Fibroblast of skin of right biceps (primary cell): ENCODE data around the gene AHDC1.
A peak's percentile ranks its signal among the peaks of the same experiment; 100 is the strongest.
"Not testable (repeated sequence)": the region's sequence is repeated elsewhere in the genome, so short reads cannot be mapped to it uniquely, and the experiment has no call there.

Experiments used
- DNase-seq: peaks from one replicate; pipeline ENCODE4 v3.0.0-alpha.2; 2013

The AHDC1 gene

DNA sequence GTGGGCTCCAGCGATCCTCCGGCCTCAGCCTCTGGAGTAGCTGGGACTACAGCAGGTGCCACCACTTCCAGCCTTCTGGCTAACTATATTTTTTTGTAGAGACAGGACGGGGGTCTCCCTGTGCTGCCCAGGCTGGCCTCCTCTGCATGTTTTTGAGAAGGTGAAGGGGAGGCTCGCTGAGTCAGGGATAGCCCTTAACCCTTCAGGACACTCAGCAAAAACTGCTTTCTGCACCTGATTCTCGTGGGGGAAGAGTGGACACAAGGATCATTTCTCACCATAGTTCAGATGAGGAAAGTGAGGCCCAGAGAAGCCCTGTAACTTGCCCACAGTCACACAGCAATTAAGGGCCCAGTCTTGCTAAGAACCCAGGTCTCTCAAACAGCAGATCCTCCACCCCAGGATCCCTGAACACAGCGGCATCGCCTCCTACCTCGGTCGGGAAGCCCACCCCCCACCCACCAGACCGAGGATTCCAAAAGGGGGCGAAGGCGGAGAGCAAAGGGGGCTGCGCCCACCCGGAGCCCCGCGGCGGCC is 29.8 kb upstream of the AHDC1 start:
- DNase-seq, result no peak

DNA sequence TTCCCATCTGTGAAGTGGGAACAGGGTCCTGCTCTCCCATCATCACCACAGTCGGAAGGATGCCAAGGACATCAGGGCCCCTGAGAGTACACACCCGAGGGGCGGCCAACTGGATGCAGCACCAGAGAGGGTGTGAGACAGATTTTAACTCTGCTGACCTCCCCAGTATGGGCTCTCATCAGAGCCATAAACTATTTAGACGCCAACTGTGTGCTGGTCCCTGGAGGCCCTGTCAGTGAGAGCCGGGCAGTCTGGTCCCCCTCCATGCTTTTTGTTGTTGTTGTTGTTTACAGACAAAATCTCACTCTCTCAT is 29.3 kb upstream of the AHDC1 start:
- DNase-seq, result no peak

DNA sequence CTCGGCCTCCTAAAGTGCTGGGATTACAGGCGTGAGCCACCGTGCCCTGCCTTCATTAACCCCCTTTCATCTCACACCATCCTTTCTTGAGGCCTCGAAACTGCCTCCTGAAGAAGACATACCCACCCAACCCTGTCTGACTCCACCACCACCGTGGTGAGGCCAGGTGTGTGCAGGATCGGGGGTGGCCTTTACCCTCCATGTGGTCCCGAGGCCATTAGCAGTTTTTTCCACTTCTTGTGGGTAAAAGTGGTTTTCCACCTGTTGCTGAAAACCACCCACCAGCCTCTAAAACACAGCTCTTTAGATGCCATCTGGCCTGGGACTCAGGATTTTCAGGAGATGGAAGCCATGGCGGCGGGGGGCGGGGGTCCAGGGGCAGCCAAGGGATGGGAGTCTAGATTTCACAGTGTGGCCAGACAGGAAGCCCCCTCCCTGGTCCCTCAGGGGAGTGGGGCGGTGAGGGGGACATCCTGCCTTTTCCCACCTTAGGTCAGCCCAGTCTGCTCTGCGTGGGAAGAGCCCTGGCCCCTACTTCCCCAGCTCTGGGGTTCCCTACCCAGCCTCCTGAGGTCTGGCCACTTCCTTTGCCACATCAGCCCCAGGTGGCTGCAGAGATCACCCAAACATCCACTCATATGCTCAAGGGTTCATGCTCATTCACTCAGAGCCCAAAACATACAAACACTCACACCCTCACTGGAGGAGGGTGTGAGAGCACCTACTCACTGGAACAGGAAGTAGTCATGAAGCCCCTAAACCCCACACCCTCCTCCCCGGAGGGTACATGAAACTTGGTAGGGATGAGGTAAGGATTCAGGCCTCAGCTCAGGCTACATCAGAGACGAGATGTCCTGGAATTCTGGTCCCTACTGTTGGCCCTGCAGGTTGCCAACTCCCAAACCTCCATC is 28.7 kb upstream of the AHDC1 start:
- no peak for DNase-seq

DNA sequence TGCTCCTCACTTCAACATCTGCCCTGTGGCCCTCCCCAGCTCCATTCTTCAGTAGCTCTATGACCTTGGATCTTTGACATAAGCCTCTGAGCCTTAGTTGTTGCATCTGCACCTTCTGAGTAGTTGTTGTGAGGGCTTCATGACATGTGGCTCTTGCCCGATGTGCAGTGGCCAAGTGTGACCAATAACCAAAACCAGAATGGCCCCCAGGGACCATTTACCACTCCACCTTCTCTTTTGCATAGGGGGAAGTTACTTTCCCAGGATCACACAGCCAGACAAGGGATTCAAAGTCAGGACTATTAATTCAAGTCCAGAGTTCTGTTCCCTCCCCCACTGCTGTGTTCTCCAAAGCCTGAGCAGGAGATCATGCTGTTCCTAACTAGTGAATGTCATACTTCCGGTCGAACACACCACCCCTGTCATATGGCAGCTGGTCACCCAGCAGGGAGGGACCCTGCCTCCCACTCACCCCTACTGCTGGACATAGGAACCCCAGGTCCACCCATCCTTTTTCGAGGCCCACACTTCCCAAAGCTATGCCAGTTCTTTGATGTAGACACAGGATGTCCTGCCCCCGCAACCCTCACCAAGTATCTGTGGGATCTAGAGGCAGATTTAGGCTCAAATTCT is 27.0 kb upstream of the AHDC1 start:
- no peak for DNase-seq

DNA sequence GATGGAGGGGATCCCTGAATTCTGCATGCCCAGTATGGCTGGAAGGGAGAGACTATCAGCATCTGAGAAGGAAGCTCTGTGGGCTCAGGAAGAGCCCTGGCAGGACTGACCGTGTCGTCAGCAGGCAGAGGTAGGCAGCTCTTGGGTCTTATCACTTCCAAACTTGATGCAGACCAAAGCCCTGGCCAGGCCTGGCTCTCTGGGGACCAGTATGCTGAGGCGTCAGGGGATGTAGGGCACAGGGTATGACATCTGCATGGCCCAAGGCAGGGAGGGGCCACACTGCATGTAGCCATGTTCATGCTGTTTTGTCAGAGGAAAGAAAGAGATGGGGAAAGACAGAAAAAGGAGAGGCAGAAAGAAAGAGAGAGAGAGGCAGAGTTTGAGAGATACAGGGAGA is 24.8 kb upstream of the AHDC1 start:
- DNase-seq, result no peak

DNA sequence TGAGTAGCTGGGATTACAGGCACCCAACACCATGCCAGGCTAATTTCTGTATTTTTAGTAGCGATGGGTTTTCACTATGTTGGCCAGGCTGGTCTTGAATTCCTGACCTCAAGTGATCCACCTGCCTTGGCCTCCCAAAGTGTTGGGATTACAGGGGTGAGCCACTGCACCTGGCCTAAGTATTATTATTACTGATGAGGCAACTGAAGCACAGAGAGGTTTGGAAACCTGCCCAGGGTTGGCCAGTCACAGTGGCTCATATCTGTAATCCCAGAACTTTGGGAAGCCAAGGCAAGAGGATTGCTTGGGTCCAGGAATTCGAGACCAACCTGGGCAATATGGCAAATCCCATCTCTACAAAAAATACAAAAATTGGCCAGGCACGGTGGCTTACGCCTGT is 23.8 kb upstream of the AHDC1 start:
- not testable (repeated sequence) for DNase-seq

DNA sequence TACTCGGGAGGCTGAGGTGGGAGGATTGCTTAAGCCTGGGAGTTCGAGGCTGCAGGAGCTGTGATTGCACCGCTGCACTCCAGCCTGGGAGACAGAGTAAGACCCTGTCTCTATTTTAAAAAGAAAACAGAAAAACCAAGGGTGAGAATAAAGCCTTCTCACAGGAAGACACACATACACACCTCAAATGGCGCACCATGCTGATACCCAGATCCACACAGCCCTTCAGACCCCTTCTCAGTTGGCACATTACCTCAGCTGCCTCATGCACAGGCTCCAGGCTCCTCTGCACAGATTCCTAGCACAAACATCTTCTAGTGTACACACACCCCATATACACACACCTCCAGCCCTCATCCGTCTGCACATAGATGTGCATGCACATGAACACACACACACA is 23.1 kb upstream of the AHDC1 start:
- DNase-seq, result no peak

DNA sequence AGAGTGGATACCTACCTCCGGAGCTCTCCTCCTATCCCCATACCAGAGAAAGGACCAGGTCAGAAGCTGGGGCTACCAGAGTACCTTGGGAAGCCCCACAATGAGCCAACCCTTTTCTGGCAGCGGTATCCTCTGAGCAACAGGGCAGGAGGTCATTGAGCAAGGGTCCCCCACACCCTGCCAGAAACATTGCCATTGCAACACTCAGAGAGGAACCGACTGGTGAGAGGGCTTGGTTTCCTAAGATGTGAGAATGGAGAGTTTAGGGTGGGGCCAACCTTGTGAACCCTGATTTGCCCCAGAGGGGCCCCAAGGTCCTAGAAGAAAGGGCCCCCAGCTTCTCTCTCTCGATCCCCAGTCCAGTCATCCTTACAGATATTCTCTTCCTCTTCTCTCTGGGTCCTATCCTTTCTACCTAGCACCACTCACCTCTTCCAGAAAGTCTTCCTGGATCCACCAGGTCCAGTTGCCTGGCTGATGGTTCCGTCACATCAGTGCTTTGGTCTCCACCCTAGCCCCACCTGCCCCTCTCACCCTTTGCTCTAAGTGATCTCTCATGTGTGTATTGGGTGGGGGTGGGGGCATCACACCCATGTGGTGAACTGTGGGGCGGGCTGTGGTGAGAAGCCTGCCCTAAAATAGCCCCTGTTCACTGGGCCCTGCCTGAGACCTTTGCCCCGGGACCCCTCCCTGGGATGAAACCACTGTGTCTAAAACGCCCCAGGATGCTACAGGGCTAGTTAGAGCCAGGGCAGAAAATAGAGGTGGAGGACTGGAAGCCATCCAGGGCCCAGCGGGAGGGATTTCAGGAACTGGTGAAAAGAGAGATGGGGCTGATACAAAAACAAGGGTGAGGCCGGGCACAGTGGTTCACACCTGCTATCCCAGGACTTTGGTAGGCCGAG is 22.3 kb upstream of the AHDC1 start:
- no peak for DNase-seq

DNA sequence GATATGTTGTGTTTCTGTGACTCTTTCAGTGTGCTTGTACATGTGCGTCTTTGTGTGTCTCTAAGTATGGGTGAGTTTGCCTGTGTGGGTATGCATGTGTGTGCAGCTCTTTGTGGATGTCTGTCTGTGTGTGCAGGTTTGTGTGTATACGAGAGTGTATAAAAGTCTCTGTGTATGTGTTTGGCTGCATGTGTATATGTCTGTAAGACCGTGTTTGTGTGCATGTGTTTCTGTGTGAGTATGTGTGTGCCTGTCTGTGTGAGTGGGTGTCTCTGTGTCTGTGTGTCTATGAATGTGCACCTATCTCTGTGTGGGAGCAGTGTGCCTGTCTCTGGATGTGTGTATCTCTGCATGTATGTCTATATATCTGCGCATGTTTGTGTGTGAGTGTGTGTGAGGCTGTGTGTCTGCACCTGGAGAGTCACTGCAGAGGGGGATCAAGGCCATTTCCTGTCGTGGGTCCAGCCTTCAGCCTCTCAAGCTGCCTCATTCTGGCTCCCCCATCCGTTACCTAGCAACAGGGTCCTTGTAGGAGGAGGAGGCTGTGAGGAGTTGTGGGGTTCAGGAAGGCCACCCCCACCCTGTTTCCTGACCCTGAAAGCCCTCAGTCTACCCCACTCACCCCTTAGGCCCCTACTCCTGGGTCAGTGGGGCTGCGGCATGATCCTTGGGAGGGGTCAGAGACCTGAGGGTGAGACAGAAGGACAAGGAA is 20.7 kb upstream of the AHDC1 start:
- DNase-seq, result no peak

DNA sequence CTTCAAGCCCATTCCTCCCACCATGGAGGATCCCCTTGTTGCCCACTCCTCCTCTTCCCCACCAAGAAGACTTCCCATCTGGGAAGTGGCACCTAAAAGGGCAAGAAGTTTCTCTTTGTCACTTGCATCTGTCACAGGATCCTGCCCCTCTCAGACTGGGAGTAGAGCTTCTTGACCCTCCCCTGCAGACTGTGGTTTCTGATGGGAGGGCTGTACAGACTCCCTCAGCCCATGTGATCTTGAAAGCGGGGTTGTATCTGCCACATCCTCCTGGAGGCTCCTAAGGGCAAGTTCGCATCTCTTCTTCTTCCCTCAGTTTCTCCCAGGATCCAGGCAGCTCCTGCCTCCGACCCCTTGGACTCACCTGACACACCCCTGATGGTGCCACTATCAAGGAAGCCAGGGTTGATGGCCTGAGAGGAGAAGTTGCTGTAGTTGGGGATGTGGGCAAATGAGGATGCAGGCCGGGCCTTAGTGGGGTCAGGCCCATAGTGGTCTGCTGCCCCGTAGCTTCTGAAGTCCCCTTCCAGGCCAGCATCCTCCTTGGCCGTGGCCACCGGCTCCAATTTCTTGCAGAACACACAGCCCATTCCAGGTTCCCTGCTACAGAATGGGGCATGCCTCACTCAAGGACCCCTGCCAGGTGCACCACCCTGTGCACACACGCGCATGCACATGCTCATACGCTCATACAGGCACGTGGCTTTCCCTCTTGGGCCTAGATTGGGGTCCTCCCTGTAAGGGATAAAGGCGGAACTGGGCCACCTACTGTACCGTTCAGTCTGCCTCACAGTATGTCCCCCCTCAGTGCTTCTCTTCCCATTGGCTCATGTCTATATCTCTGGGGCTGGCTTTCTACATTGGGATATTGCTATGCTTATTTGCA is 19.6 kb upstream of the AHDC1 start:
- DNase-seq, result no peak

DNA sequence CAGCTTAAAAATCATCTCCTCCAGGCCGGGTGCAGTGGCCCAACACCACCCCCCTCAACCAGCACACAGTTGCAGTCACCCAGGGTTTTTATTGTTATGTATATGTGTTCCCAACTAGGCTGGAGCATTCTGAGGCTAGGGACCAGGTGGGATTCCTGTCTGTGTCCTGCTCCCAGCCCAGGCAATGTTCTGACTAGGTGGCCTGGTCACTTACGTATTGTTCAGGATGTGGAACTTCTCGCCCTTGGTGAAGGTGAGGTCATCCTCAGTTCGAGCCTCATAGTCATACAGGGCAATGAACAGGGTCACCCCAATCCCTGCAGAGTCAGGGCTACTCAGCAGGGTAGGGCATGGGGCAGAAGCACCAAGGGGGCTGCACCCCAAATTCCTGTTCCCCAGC is 18.9 kb upstream of the AHDC1 start:
- no peak for DNase-seq

DNA sequence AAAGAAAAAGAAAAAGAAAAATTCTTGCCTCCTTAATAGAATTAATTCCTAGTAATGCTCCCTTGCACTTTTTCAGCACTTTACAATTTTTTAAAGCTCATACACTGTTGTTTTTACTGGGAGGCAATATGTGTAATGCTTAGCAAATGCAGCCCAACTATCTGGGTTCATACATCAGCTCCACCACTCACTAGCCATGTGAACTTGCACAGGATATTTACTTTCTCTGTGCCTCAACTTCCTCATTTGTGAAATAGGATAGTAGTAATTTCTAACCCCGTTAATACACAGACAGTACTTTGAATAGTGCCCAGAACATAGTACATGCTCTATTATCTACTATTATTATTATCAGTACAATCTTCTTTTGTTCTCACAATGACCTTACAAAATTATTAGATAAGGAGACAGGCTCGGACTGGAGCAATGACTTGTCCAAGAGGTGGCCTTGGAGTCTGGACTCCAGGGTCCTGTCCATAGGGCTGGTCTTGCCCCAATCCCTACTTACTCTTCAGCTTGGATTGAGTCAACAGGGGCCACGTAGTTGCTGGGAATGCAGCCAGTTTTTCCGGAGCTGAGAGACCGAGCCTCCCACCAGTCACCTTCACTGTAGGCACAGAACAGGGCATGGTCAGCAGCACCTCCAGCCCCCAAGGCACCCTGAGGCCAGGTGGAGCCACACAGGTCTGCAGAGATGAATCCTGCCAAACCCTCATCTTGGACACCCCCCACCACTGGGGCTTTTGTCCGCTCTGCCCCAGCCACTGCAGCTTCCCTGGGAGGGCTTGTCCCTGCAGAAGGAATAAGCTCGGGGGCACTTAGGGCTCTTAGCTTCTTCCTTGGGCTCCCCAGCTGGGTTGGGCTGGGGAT is 17.3 kb upstream of the AHDC1 start:
- DNase-seq, result peak; percentile 37

DNA sequence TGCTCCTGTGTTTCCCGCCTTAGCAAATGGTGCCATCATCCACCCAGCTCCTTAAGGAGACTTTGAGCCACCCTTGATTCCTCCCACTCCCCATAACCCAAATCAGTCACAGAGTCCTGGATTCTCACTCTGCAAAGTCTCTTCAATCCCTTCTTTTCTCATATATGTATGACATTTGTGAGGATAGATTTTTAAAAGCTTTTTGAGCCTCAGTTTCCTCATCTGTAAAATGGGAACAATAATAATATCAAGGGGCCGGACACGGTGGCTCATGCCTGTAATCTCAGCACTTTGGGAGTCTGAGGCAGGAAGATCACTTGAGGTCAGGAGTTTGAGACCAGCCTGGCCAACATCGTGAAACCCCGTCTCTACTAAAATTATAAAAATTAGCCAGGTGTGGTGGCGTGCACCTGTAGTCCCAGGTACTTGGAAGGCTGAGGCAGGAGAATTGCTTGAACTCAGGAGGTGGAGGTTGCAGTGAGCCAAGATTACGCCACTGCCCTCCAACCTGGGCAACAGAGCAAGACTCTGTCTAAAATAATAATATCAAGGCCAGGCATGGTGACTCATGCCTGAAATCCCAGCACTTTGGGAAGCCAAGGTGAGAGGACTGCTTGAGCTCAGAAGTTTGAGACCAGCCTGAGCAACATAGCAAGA is 16.0 kb upstream of the AHDC1 start:
- DNase-seq, result not testable (repeated sequence)

DNA sequence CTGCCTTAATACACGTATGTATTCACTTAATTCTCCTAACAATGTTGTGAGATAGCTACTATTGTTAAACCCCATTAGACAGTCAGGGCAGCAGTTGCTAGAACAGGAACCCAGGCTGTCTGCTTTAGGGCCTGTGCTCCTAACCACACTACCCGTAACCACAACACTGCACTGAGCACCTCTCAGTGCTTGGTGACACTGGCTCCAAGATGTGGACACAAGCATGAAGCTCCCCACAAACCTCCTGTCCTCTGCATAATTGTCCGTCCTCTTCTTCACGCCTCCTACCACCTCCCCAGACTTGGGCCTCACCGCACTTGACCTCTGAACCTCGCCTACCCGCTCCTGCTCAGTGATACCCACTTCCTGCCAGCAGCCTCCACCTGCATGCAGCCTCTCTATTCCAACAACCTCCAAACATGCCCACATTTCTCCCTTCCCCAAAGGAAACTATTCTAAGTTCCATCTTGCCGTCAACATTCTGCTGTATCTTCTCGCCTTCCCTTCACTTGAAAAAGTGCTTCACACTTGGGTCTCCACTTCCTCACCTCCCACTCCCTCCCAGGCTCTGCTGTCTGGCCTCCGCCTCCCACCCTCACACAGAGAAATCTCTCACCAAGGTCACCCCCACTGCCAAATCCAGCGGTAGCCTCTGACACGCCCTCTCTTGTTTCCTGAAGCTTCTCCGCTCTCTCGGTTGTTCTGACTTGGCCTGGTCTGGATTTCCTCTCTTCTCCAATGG is 14.6 kb upstream of the AHDC1 start:
- DNase-seq, result no peak

DNA sequence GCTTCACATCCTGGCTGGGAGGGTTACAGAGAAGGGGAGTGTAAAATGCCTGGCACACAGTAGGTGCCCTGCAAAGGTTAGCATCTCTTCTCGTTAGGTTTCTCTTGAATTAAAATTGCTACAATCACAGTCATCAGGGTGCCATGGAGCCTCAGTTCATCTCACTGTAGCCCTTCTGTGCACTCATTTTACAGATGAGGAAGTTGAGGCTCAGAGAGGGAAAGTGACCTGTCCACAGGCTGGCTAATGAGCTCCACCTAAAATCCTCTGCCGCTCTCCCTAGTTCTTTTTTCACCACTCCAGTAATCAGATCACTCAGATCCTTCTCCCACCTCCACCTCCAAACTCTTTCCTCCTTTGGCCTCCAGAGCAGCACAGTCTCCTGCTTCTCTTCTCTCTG is 13.5 kb upstream of the AHDC1 start:
- DNase-seq, result no peak

DNA sequence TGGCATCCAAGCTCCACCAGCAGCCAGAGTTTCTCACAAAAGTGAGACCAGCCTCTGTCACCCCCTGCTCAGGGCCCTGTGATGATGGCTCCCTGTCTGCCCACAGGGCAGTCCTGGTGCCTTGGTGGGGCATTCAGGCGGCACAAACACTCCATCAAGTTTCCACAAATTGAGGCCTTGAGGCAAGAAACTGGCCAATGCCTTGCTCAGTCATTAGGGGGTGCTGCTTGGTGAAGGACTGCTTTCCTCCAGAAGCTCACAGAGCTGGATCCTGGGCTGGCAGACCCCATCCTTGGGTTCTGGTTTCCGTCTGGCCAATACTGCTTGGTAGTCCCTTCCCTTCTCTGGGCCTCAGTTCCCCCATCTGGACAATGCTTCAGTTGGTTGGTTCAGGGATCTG is 12.5 kb upstream of the AHDC1 start:
- DNase-seq, result no peak

DNA sequence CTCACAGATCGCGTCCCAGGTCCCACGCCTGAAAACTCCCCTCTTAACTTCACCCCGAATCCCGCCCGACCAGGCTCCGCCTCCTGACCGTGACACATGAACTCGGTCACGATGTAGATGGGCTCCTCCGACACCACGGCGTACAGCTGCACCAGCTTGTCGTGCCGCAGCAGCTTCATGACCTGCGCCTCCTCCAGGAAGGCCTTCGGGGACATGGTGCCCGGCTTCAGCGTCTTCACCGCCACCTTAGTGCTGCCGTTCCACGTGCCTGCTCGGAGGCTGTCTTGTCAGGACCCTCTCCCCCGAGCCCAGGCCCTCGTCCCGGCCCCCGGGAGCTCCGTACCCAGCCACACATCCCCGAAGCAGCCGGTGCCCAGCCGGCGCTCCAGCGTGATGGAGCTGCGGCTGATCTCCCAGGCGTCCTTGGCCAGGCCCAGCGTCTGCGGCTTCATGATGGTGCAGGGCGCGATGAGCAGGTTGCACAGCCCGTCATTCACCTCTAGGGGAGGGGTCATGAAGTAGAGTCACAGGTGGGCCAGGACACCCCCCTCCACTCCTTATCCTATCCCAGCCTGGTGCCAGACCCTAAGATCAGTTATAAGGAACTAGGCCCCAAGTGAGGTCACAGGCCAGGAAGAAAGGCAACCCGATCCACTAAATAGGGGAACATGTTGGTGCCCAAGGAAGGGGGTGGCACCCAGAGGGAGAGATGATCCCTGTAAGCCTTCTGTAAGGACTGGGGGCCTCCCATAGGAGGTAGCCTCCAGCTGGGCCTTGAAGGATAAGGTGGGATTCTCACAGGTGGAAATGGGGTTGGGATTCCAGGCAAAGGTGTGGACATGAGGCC is 11.6 kb upstream of the AHDC1 start:
- DNase-seq, result no peak

DNA sequence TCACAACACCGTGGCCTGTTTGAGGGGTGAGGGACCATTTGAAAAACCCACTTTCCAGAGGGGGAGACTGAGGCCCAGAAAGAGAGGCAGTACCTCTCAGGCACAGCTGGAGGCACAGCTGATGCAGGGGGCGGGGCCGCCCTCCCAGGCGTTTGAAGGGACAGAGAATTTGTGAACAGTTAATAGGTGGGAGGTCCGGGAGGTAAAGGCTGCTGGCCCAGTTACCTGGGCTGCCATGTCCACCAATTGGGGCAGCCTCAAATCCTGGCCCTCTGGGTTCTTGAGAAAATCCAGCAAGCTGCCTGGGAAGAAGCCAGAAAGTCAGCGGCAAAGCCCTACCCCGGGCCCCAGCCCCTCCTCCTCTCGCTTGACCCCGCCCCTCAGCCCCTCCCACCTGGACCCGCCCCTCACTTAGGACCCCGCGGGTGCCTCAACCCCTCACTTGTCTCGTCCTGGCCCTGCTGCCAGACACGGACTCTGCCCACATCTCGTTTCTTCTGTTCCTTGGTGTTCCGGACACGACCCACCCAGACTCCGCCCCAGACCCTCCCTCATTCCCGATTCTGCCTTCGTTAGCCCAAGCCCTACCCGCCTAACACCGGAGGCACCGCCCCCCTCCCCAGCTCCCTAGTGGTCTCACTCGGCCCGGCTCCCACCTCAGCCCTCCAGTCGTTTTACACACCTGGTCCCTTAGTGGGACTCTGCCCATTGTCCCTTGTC is 10.8 kb upstream of the AHDC1 start:
- no peak for DNase-seq
